HG03108 (cell line): ENCODE data around the gene TYSND1.
A peak's percentile ranks its signal among the peaks of the same experiment; 100 is the strongest.
"Not testable (repeated sequence)": the region's sequence is repeated elsewhere in the genome, so short reads cannot be mapped to it uniquely, and the experiment has no call there.

Source experiments
- ATAC-seq: cut with Tn5 transposase; IDR thresholded peaks from one replicate; pipeline ENCODE4 v1.9.1; 2021; ENCODE audit warnings: moderate library complexity; ENCODE audit not compliant: unreplicated experiment

Gene TYSND1

GRCh38 chr10:70164163-70164562 is 17.7 kb upstream of the TYSND1 start:
- ATAC-seq: no peak

DNA sequence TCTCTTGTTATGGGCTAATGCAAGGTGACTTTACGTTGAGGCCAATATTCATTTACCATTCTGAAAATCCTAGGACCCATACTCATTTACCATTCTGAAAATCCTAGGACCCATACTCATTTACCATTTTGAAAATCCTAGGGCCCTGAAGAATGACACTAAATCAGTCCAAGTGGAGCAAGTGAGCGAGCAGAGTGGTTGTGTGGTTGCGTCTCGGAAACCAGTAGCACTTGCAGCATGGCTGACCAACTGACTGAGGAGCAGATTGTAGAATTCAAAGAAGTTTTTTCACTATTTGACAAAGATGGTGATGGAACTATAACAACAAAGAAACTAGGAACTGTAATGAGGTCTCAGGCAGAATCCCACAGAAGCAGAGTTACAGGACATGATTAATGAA is 16.9 kb upstream of the TYSND1 start:
- ATAC-seq: no peak

DNA sequence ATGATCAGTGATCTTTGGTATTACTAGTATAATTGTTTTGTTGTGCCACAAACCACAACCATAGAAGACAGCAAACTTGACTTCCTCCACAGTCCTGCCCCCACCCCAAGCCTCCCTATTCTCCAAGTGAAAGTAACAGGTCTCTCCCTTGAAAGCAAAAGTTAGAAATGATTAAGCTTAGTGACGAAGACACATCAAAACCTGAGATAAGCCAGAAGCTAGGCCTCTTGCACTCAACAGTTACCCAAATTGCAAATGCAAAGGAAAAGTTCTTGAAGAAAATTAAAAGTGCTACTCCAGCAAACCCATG is 16.3 kb upstream of the TYSND1 start:
- peak; percentile 78 for ATAC-seq

DNA sequence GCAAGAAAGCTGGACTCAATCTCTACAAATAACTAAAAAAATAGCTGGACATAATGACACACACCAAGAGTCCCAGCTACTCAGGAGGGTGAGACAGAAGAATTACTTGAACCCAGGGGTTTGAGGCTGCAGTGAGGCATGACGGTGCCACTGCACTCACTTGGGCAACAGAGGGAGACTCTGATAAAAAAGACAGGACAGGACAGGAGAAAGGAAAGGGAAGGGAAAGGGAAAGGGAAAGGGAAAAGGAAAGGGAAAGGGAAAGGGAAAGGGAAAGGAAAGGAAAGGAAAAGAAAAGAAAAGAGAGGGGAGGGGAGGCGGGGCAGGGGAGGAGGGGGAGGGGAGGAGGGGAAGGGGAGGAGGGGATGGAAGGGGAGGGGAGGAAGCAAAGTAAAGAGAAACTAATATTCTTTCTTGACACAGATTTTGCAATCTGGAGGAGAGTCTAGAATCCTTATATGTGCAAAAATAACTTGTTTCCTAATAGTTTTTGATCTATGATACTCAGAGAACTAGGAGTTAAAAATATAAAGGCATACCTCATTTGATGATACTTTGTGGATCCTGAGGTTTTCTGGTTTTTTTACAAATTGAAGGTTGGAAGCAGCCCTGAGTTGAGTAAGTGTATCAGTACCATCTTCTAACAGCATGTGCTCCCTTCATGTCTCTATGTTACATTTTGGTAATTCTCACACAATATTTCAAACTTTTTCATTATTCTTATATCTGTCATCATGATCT is 15.8 kb upstream of the TYSND1 start:
- ATAC-seq: no peak

- no peak for ATAC-seq
Observed at GRCh38 chr10:70160798-70161197, 14.3 kb upstream of the TYSND1 start.

- not testable (repeated sequence) for ATAC-seq
Observed at GRCh38 chr10:70159366-70159765, 12.9 kb upstream of the TYSND1 start.

DNA sequence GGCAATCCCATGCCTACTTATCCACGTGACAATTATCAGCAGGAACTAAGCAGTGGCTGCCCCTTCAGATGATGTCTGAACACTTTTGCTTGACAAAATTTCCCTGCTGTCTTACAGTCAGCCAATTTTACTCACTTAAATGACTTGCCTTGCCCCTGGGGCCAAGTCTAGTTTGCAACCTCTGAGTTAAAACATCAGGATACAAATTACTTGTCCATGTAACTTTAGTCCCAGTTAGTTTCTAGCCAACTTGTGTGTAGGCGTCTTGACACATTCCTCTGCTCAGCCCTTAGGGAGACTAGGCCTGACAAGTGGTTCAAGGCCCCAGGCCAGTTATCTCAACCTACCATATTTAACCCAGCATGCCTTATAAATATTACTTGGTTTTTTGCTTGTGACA is 11.6 kb upstream of the TYSND1 start:
- ATAC-seq: no peak

DNA sequence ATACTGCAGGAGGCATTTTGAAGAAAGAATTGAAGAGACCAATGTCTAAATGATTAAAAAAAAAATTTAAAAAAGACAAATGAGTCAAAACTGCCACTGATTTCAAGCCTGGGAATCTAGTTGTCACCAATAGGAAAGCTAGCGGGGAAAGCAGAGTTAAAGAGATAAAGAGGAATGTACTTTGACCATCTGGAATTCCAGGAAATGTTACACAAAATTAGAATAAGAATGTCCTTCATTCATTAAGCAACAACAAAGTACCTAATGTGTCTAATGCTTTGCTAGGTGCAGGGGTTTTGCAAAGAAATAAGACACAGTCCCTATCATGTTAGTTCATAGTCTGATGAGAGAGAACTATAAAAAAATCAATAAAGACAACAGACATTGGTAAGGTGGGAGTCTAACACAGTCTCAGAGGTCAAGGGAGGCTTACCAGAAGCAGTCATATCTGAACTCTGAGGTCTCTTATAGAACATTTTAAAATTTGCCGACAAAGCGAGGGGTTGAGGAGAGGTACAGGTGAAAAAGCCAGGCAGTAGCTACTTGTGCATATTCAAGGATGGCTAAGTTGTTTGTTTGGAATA is 8.8 kb upstream of the TYSND1 start:
- no peak for ATAC-seq

DNA sequence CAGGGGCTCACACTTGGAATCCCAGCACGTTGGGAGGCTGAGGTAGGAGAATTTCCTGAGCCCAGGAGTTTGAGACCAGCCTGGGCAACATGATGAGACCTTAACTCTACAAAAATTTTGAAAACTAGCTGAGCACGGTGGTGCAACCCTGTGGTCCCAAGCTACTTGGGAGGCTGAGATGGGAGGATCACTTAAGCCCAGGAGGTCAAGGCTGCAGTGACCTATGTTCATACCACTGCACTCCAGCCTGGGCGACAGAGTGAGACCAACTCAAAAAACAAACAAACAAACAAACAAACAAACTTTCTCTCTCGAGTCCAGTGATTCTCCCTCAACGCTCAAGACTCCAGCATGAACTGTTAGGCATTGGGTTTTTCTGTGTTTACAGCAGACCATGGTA is 2.0 kb upstream of the TYSND1 start:
- no peak for ATAC-seq

- ATAC-seq: no peak
Observed at GRCh38 chr10:70147259-70147625, 742 bp upstream of the TYSND1 start.

- peak; percentile 41 for ATAC-seq
Observed at GRCh38 chr10:70145666-70146488, 623 bp downstream of the TYSND1 start.

GRCh38 chr10:70145166-70145665 is 1.3 kb downstream of the TYSND1 start:
- peak; percentile 3 for ATAC-seq

GRCh38 chr10:70144372-70145110 is 2.0 kb downstream of the TYSND1 start:
- no peak for ATAC-seq

DNA sequence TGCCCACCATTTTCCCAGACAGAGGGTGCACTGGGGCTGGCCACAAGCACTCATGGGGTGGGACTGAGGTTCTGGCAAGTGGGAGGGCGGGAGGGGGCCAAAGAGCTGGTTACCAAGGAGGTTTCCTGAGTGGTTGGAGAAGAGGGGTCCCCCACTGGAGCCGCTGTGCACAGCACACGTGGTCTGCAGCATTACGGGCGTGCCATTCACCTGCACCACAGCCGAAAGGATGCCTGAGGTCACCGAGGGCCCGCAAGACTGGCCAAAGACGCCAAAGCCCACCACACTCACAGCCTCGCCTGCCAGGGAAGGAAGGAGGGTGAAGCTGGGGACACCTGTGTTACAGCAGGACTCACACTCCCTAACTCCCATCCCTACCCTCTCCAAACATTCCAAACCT is 3.9 kb downstream of the TYSND1 start:
- ATAC-seq: no peak

DNA sequence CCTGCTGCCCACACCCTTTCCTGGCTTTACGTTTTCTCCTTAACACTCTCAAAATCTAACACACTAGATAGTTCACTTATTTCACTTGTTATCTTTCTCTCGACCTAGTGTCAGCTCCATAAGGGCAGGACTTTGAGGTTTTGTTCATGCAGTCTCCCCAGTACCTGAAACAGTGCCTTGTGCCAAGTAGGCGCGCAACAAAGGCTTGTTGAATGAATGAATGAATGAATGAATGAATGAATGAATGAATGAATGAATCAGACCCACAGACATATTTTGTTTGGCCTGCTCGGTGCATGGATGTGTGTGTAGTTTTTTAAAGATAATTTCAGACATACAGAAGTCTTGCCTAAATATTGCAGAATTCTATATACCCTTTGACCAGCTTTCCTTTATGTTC is 6.2 kb downstream of the TYSND1 start:
- no peak for ATAC-seq

GRCh38 chr10:70139997-70140250 is 6.6 kb downstream of the TYSND1 start:
- ATAC-seq: no peak

- ATAC-seq: no peak
Observed at GRCh38 chr10:70139151-70139996, 7.1 kb downstream of the TYSND1 start.

GRCh38 chr10:70137927-70138883 is 8.3 kb downstream of the TYSND1 start:
- ATAC-seq: no peak

- no peak for ATAC-seq
Observed at GRCh38 chr10:70137135-70137534, 9.4 kb downstream of the TYSND1 start.

GRCh38 chr10:70135684-70136083 is 10.8 kb downstream of the TYSND1 start:
- ATAC-seq: no peak
